GM13977 (cell line): Measurements from ENCODE around the gene CLSTN2.

Experiments
- DNase-seq: peaks from one replicate; pipeline ENCODE4 v3.0.0; 2012; ENCODE audit warnings: low spot score
- CTCF ChIP-seq: IDR thresholded peaks from 2 replicates; pipeline ENCODE4 v1.5.1; 2012; ENCODE audit warnings: mild to moderate bottlenecking, control low read depth; ENCODE audit not compliant: insufficient read depth; ENCODE audit errors: extremely low read depth, missing control alignments
- in situ Hi-C: fragments of 300-500 bp; cut with MboI; formaldehyde crosslinking; loops from one replicate; pipeline ENCODE4 v1.12.0; 2022; ENCODE audit warnings: low sequenced_read_pairs, low pct_unique_long_range_greater_than_20kb, mixed read lengths, inconsistent platforms; ENCODE audit not compliant: unreplicated experiment

Gene CLSTN2

GRCh38 chr3:140568842-140569520 lies 634.0 kb downstream of the CLSTN2 start:
- in situ Hi-C loops, result no loop called here

GRCh38 chr3:140570602-140571001 lies 635.6 kb downstream of the CLSTN2 start:
- no peak for DNase-seq
- in situ Hi-C loops, result no loop called here
- no peak for TF ChIP-seq CTCF

More at GRCh38 chr3:140568842-140569520, 634.0 kb downstream of the CLSTN2 start:
- DNase-seq, result no peak
- TF ChIP-seq CTCF, result no peak

GRCh38 chr3:140571836-140572235 lies 636.9 kb downstream of the CLSTN2 start:
- DNase-seq, result no peak
- no peak for TF ChIP-seq CTCF
- in situ Hi-C loops, result no loop called here

- no peak for TF ChIP-seq CTCF
- in situ Hi-C loops, result no loop called here
- no peak for DNase-seq
These were observed 637.3 kb downstream of the CLSTN2 start for GRCh38 chr3:140572334-140572733.

- in situ Hi-C loops, result no loop called here
These were observed 638.0 kb downstream of the CLSTN2 start for GRCh38 chr3:140573011-140573410.

GRCh38 chr3:140574375-140574774 lies 639.4 kb downstream of the CLSTN2 start:
- no peak for TF ChIP-seq CTCF
- in situ Hi-C loops, result no loop called here
- no peak for DNase-seq

More at GRCh38 chr3:140573011-140573410, 638.0 kb downstream of the CLSTN2 start:
- no peak for DNase-seq
- no peak for TF ChIP-seq CTCF
